ENCODE data around the gene ADAM19.

GRCh38 chr5:157603333-157604190 is 28.0 kb upstream of the ADAM19 start:
- TF ChIP-seq CTCF (conservative IDR thresholded peaks at IDR 0.05 in 1 of 2, IDR thresholded peaks at IDR 0.05 in 1 of 2; ENCODE audit: low read depth in 1 of 2, low read length in 2 of 2) (no peak), EZH2 (IDR thresholded peaks at IDR 0.05; ENCODE audit: low read length, missing control alignments) (no peak)
